Fibroblast of villous mesenchyme (primary cell): ENCODE data around the gene CAVIN2. TPM values are rescaled to one million over a fixed set of nuclear protein-coding genes. Genes with fewer than 3 reads are reported as not detected.
A peak's percentile ranks its signal among the peaks of the same experiment; 100 is the strongest.

ENCODE experiments used
- DNase-seq: peaks from one replicate; pipeline ENCODE4 v3.0.0-alpha.2; 2010; ENCODE audit warnings: low read depth
- H3K4me3 ChIP-seq: 2 replicates; pipeline ENCODE4 v1.5.1; 2011; ENCODE audit warnings: low read depth, mild to moderate bottlenecking, low read length
- CTCF ChIP-seq: IDR thresholded peaks from 2 replicates; pipeline ENCODE4 v1.5.1; 2012; ENCODE audit warnings: low read depth, mild to moderate bottlenecking, low read length; ENCODE audit not compliant: insufficient read depth
- total RNA-seq: library from RNA; depleted of rRNA; stranded (reverse); fragments of >200 nt; gene quantifications from 2 replicates; pipeline ENCODE4 v1.2.3, GENCODE V29; 2012

CAVIN2 gene
- total RNA-seq, 1 donor, result 21.6 TPM

DNA sequence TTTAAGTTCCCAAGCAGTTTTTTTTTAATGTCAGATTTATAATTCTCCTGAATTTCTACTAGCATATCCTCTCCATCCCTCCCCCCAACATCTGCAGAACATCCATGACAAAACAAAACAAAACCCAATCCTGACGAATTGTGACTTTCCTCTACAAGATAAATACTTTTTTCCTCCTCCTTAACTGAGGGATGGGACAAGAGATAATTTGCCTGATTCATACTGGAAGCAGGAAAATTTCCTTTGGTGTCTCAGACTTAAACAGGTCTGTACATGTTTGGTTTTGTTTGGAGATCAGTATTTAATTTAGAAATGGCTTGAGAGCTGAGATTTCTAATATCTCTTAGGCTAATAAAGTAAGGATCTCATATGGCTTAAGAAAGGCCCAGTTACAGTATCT lies 2.2 kb downstream of the CAVIN2 start:
- no peak for TF ChIP-seq CTCF
- peak overlapping the region; percentile 51 for H3K4me3 ChIP-seq
- DNase-seq, result peak; percentile 27

GRCh38 chr2:191840921-191841320 lies 6.0 kb downstream of the CAVIN2 start:
- TF ChIP-seq CTCF, result no peak
- H3K4me3 ChIP-seq, result no peak overlapping the region
- DNase-seq, result no peak

DNA sequence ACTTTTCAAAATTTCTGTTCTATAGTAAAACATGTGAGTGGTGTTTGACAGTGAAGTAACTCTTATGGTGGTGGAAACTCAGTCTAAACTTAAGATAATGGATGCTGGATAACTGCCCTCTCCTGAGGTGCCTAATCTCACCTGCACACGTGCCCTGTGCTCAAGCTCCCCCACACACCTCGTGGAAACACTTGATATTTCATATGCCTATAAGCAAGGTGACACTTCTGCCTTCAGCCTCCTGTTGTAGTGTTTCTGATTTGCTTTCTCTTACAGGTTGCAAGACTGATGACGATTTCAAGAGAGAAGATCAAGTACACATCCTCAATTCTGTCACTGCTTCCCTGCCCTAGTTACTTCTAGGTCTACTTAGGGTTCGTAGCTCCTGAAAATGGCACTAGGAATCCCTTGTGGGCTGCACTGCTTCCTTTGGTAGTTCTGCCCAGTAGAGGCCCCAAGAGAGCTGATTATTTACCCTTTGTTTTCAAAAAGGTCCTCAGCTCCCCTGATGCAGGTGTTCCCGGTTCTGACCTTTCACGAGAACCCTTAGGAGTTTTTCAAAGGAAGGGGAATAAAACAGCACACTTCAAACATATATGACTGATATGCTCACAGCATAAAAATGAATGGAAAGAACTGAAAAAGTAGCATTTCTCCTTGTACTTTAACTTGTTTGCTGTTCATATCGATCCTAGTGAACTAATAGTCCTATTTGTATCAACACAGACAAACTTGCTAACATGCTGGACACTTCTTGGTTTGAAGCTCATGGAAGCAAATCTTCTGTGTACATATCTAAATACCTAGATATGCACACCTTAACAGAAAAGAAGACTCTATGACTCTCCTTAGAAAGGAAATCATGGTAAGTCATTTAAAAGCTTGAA lies 6.7 kb downstream of the CAVIN2 start:
- no peak overlapping the region for H3K4me3 ChIP-seq
- DNase-seq, result no peak
- TF ChIP-seq CTCF, result no peak

GRCh38 chr2:191838526-191838925 lies 8.4 kb downstream of the CAVIN2 start:
- TF ChIP-seq CTCF, result no peak
- DNase-seq, result no peak
- no peak overlapping the region for H3K4me3 ChIP-seq

GRCh38 chr2:191836853-191837769 lies 9.8 kb downstream of the CAVIN2 start:
- no peak overlapping the region for H3K4me3 ChIP-seq
- no peak for TF ChIP-seq CTCF
- no peak for DNase-seq

DNA sequence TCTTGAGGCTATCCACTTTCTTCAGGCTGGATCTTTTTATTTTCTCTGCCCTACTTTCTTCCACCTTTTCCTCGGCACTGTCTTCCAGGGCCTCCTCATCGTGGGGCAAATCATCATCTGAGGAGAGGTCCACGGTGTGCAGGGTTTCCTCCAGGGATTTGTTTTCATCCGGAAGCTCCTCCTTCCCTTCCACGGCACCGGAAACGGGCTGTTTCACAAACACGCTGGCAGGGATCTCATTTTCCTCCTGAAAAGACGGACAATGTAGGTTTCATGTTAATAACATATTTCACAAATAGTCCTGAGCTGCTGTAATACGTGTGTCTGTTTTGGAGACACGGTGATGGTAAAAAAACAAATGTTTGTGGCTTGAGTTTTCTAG lies 10.4 kb downstream of the CAVIN2 start:
- no peak for TF ChIP-seq CTCF
- DNase-seq, result no peak
- no peak overlapping the region for H3K4me3 ChIP-seq
